ENCODE results near the gene ARRDC5.
"Not testable (repeated sequence)": the region's sequence is repeated elsewhere in the genome, so short reads cannot be mapped to it uniquely, and the experiment has no call there.

Gene ARRDC5

DNA sequence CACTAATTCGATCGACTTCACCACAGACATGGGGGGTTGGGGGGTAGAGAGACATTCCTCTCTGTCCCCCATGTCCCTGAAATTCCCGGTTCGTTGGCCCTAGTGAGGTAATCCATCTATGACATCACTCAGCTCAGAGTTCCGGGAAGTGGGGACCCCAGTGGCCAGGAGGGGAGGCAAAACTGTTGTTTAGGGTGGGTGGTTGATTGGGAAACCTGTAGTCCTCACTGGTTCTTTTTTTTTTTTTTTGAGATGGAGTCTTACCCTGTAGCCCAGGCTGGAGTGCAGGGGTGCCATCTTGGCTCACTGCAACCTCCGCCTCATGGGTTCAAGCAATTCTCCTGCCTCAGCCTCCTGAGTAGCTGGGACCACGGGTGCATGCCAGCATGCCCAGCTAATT is at the start of gene ARRDC5:
Gene ARRDC5, minus strand, starts transcription at position 101 of the 400 bp plus-strand sequence. Its CDS starts 71 bp downstream, at position 30.
- no peak for DNase-seq

DNA sequence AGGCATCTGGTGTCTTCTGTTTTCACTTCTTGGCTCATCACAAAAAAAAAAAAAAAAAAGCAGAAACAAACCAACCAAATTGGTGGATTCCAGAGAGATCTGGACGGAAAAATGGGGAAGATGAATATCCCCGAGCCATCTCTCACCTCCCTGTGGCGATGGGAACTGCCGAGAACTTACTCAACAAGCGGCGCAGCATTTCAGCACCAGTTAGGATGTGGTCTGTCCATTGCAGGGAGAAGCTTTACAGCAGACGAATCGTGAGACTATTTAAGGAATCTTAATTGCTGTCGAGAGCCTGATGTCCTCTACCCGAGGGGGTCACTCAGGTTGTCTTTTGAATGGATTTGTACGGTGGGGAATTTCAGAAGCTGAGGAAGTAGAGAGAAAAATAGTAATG is 49.0 kb upstream of the ARRDC5 start:
- no peak for DNase-seq

DNA sequence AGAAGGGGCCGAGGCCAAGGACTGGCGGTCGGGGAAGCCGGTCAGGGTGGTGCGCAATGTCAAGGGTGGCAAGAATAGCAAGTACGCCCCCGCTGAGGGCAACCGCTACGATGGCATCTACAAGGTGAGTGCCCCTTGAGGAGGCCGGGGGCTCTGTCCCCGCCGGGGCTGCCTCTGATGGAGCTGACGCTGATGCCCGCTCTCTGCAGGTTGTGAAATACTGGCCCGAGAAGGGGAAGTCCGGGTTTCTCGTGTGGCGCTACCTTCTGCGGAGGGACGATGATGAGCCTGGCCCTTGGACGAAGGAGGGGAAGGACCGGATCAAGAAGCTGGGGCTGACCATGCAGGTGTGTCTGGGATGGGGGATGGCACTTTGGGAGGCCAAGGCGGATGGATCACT is 48.0 kb upstream of the ARRDC5 start:
- DNase-seq: not testable (repeated sequence)

DNA sequence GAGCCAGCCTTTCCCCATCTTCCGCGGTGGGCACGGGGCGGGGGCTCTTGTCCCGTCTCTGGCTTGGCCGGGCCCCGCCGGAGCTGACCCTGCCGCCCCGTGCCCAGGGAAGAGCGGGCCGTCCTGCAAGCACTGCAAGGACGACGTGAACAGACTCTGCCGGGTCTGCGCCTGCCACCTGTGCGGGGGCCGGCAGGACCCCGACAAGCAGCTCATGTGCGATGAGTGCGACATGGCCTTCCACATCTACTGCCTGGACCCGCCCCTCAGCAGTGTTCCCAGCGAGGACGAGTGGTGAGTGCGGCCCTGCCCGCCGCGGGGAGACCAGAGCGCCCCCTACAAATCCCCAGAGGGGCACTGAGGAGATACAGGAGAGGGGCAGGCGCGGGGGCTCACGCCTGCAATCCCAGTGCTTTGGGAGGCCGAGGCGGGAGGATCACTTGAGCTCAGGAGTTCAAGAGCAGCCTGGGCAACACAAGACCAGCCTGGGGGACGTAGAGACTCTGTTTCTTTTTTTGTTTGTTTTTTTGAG is 39.0 kb upstream of the ARRDC5 start:
- DNase-seq: not testable (repeated sequence)

DNA sequence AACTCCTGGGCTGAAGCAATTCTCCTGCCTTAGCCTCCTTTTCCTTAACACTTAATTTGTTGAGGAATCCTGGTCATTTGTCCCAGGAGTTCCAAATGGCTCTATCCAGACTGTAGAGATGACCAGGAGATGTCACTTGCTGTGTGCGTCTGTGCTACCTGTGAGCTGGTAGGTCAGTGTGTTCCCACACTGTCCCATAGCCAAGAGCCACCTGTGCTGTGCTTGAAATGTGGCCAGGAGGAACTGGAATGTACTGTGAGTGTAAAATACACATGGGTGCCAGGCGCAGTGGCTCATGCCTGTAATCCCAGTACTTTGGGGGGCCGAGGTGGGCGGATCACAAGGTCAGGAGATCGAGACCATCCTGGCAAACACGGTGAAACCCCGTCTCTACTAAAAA is 36.8 kb upstream of the ARRDC5 start:
- DNase-seq: no peak

DNA sequence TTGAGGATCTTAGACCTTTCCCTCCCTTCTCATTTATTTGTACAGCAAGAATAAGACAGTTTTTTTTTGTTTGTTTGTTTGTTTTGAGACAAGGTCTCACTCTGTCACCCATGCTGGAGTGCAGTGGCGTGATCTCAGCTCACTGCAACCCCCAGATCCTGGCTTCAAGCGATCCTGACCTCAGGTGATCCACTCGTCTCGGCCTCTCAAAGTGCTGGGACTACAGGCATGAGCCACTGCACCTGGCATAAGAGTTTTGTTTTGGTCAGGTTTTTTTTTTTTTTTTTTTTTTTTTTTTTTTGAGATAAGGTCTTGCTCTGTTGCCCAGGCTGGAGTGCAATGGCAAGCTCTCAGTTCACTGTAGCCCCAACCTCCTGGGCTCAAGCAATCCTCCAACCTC is 35.8 kb upstream of the ARRDC5 start:
- DNase-seq: not testable (repeated sequence)

DNA sequence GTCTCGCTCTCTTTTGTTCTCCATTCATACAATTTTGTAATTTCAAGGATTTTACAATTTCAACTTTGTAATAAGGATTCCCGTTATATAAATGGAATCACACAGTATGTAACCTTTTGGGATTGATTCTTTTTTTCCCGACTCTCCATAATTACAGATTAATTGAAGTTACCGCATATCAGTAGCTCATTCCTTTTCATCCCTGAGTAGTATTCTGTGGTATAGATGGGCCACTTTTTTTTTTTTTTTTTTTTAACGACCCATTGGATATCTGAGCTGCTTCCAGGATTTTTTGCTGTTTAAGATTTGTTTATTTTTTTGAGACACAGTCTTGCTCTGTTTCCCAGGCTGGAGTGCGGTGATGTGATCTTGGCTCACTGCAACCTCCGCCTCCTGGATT is 34.4 kb upstream of the ARRDC5 start:
- no peak for DNase-seq

DNA sequence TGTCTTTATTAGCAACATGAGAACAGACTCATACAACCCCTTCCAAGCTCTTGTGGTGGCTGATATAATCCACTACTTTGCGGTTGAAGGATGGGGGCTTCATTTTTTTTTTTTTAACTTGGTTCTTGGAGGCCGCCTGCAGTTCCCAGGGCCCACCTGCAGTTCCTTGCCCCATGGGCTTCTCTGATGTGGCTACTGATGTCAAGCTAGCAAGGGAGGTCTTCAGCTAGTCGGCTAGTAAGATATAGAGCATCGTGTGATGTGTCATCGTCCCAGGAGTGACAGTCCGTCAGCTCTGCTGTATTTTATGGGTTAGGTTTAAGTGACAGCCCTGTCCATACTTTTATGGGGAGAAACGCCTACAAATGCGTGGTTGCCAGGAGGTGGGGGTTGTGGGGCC is 32.7 kb upstream of the ARRDC5 start:
- no peak for DNase-seq

DNA sequence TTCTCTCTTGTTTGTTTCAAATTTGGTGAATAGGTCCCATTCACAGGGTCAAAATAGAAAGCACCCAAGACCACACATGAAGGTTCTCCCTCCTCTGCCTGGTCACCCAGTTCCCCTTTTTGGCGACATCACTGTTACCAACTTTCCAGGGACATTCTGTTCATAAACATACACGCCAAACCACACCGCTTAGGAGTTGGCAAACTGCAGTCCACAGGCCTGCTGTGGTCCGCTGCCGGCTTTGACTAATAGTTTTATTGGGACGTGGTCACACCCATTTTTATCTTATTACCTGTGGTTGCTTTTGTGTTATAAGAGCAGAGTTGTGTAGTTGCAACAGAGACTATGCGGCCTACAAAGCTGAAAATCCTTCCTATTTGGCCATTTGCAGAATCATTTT is 30.8 kb upstream of the ARRDC5 start:
- no peak for DNase-seq

DNA sequence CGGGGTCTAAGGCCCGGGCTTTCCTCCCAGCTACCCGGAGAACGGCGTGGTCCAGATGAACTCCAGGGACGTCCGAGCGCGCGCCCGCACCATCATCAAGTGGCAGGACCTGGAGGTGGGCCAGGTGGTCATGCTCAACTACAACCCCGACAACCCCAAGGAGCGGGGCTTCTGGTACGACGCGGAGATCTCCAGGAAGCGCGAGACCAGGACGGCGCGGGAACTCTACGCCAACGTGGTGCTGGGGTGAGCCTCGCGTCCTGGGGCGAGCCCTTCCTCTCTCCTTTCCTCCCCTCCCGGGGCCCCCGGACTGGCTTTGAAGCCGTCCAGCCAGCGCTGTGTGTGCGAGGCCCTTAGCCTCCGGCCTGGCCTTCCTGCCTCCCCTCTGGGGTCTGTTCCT is 30.0 kb upstream of the ARRDC5 start:
- DNase-seq: no peak

DNA sequence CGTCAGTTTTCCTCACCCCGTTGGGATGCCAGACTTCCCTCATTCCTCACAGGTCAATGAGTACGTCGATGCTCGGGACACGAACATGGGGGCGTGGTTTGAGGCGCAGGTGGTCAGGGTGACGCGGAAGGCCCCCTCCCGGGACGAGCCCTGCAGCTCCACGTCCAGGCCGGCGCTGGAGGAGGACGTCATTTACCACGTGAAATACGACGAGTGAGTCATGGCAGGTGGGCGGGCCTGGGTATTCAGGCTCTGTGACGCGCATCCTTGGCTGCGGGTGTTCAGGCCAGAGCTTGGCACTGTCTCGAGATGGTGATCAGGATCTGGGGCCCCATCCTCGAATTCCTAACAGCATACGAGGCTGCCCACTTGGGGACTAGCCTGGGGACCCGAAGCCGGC is 28.0 kb upstream of the ARRDC5 start:
- DNase-seq: no peak

DNA sequence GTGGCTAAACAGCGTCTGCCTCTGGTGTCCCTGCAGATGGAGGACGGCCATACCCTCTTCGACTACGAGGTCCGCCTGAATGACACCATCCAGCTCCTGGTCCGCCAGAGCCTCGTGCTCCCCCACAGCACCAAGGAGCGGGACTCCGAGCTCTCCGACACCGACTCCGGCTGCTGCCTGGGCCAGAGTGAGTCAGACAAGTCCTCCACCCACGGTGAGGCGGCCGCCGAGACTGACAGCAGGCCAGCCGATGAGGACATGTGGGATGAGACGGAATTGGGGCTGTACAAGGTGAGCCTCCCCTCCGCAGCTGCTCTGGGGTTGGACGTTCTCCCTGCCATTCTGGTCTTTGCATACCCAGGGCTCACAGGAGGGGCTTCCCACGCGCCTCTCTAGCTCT is 26.5 kb upstream of the ARRDC5 start:
- no peak for DNase-seq

DNA sequence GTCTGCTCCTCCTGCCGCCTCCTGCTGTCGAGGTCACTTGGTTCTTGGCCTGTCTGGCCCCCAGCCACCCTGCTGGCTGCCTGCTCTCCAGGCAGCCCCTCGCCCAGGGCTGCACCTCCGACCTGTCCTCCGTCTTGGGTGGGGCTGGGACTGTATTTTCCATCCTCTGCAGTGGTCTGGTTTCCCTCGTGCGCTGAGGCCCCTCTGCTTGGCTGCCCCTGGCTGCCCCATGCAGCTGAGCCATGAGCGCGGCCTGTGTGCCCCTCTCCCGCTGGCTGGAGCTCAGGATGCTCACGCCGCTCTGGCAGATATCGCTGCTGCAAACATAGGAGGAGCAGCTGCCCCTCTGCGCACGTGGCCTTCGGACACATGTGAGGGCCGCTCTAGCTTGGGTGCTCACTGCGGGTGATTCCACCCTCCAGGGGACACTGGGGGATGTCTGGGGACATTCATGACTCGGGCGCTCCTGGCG is 20.6 kb upstream of the ARRDC5 start:
- no peak for DNase-seq

DNA sequence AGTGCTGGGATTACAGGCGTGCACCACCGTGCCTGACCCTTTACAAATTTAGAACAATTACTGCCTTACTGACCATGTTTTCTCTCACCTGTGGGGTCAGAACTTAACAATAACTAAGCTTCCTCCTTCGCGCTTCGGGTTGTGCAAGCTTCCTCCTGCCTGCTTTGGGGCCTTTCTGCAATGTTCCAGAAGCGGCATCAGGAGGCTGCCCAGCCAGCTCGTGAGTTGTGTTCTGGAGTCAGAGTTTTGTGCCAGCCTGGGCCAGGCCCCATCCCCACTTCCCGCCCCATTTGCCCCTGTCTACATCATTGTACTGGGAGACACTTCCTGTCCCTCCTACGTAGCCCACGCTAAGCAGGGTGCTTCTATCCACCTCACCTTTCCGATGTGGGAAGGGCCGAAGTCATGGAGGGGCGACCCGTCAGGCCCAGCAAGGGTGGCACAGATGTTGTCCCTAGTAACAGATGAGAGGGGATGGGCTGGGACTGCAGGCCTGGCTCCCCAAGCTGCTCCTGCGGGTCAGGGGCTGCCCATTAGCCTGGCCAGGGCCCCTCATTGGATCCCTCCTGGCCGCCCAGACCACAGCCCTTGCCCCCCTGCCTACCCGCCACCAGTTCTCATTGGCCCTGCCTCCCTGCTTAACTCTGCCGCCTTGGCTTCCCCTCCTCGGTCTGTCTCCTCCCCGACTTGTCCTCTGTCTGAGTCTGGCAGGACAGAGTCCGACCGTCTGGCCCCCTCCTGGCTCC is 20.0 kb upstream of the ARRDC5 start:
- no peak for DNase-seq

DNA sequence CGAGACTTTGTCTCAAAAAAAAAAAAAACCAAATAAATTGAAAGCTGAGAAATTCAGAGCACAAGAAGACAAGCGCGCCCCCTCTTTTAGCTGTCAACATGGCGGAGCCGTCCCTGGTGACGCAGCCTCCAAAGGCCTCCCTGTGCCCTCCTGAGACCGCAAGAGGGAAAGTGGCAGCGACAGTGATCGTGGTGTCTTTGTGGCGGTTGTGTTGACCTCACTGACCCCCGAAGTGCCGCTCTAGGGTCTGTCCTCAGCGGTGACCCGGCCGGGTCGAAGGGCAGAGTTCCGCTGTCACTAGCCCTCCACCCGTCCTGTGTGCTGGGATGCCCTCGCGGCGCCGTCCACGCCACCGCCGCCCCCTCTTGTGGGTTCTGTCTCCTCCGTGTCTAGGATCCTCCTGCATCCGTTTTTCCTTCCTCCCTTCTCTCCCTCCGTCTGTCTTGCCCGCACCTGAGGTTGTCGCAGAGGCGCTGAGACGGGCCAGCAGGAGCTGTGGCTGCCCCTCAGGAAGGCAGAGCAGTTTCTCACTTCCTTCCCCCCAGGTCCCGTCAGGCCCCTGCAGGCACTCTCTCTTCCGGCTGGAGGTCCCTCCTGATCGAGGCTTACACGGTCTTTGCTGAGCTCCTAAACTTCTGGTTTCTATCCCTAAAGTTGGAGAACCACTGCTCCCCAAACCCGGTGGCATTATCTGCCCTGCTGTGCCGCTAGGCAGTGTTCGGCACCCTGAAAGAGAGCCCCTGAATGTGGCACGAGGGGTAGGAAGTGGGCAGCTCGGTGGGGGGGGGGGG is 13.8 kb upstream of the ARRDC5 start:
- no peak for DNase-seq

DNA sequence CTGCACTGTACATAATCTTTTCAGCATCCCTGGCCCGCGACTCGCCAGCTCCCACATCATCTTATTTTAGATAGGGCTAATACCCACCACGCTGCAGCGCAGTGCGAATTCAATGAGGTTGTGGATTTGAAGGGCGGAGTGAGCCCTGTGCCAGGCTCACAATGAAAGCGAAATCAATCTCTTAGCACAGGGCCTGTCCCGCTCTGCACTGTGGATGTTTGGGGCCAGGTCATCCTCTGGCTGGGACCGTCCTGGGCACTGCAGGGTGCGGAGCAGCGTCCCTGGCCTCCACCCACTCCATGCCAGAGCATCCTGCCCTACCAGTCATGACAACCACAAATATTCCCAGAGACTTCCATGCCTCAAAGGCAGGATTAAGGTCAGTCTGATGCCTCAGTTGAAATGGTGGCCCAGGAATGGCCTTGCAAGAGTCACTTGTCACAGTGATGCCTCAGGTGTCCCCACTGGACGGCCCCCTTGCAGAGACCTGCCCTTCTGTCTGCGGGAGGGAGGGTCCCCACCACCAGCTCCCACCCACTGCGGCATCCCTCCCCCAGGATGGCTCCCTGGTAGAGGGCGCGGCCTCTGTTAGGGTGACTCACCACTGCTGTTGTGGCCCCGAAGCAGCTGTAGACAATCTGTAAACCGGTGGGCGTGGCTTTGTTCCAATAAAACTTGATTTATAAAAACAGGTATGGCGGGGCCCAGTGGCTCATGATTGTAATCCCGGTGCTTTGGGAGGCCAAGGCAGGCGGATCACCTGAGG is 12.2 kb upstream of the ARRDC5 start:
- DNase-seq: peak; percentile 20

DNA sequence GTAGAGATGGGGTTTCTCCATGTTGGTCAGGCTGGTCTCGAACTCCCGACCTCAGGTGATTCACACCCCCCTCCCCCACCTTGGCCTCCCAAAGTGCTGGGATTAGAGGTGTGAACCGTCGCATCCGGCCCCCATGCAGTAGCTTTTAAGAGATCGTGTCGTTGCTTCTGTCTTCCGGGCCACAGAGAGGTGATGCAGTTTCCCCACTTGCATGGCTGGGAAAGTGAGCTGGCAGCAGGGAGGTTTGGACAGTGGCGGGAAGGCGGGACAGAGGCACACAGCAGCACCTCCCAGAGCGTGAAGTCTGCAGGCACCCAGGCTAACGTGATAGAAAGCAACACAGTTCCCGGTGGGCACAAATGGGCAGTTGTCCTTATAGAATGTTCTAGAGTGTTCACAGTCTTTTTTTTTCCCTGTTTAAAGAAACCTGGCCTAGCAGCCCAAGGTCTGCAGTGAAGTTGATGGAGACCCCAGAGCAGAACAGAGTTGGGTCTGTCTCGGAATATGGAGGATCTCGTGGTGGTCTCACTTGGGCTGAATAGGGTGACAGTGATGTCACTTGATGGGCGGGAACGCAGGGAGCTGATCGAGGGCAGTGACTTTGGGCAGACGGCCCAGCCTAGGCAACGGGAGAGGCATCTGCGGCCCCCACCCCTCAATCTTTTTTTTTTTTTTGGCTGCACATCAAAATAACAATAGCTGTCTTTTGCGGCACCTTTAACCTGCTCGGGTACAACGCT is 11.5 kb upstream of the ARRDC5 start:
- no peak for DNase-seq

DNA sequence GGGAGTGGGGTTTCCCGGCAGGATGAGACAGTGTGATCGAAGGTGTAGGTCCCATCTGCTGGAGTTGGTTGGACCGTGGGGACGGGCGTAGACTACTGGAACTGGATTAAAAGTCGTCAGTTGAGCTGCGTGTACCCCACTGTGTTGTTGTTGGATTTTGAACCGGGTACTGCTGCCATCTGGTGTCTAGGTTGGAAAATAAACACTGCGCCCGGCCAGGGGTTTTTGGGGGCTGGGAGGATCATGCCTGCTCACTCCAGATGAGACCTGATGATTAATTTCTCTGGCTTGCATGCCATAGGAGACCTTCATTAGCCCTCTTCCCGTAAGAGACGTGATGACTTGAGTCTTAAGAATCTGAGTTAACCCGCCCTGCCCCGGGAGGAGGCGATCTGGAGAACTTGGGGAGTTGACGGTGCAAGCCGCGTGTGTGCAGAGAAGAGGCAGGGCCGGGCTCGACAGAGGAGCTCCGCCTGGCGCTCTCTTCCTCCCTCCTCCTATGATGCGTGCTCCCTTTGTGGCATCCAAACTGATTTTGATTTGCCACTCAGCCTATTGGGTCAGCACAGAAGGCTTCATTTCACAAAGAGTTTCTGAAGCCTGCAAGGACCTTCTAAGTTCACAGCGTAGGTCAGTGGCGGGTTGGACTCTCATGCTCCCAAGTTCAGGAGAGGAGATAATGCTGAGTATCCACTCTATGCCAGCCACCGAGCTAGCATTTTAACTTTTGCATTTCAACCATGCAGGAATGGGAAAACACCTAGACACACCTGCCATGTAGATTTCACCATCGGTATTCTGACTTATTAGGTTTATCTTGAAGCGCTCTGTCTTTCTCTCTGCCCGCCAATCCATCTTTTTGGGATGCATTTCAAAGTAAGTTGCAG is 9.3 kb upstream of the ARRDC5 start:
- peak; percentile 43 for DNase-seq

DNA sequence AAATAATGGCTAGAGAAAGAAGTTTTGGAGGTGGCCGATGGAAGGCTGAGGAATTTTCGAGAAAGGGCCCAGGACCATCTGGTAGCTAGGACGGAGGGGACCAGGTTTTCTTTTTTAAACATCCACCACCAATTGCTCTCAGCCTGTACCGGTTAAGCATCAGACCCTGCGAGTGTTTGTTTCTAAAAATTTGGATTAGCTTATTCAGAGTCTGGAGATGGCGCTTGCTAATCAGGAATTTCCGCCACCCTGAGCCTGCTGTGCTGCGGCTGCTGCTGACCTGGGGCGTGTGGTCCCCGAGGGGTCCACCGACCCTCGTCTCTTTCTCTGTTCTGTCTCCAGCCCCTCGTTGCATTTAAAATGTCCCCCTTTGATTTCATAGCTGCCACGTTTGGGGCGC is 8.6 kb upstream of the ARRDC5 start:
- no peak for DNase-seq

DNA sequence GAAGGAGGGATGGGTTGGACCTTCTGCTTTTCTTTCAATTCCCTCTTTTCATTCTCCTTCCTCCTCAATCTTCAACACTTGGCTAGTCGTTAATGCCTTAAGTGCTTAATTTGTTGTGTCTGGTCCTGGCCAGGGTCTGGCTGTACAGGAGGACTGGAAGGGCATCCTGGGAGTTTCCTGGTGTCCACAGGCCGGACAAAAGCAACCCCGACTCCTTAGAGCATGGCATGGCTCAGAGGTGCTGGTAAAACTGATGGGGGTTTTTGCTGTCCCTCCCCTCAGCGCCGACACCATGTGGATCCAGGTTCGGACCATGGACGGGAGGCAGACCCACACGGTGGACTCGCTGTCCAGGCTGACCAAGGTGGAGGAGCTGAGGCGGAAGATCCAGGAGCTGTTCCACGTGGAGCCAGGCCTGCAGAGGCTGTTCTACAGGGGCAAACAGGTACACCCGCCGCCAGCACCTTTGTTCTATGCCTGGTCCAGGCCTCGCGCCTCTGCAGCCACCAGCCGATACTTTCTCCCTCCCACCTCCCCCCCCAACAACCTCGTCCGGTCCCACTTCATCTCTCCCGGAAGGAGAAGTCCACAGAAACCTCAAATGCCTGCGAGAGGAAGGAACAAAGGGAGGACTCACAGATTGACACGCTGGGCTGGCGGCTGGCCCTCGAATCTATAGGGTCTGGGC is 8.0 kb upstream of the ARRDC5 start:
- DNase-seq: no peak

Measured in NCI-H69 (cell line).